Astrocyte of the cerebellum (primary cell): ENCODE measurements around the gene VSTM2L.

Source experiments
- DNase-seq: peaks from one replicate; pipeline ENCODE4 v3.0.0-alpha.2; 2011; ENCODE audit warnings: low read depth
- H3K4me3 ChIP-seq: 2 replicates; pipeline ENCODE4 v1.5.1; 2011; ENCODE audit warnings: mild to moderate bottlenecking, low read depth, low read length, moderate library complexity
- in situ Hi-C: cut with HindIII; loops from 2 replicates; pipeline ENCODE4 v1.10.0; 2017; ENCODE audit warnings: low sequenced_read_pairs
- TF ChIP-seq, protein P1 (sequence below): IDR thresholded peaks from 2 replicates; pipeline ENCODE4 v1.5.1; 2012; ENCODE audit warnings: low read length, low read depth, moderate library complexity, mild to moderate bottlenecking; ENCODE audit errors: missing control alignments

Gene VSTM2L

DNA sequence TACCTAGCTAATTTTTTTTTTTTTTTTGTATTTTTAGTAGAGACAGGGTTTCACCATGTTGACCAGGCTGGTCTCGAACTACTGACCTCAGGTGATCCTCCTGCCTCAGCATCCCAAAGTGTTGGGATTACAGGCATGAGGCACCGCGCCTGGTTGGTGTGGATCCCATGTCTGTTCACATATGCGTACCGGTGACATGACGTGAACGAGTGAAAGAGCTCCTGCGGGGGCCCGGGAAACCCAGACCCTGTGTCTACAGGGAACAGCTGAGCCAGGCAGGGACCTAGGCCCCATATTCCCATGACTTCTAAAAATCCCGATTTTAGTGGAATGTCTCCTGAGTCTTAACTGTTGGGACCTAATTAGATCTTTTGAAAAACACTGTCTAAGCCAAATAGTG, 33.1 kb downstream of the VSTM2L start:
- H3K4me3 ChIP-seq: no peak overlapping the region
- TF ChIP-seq, protein P1, sequence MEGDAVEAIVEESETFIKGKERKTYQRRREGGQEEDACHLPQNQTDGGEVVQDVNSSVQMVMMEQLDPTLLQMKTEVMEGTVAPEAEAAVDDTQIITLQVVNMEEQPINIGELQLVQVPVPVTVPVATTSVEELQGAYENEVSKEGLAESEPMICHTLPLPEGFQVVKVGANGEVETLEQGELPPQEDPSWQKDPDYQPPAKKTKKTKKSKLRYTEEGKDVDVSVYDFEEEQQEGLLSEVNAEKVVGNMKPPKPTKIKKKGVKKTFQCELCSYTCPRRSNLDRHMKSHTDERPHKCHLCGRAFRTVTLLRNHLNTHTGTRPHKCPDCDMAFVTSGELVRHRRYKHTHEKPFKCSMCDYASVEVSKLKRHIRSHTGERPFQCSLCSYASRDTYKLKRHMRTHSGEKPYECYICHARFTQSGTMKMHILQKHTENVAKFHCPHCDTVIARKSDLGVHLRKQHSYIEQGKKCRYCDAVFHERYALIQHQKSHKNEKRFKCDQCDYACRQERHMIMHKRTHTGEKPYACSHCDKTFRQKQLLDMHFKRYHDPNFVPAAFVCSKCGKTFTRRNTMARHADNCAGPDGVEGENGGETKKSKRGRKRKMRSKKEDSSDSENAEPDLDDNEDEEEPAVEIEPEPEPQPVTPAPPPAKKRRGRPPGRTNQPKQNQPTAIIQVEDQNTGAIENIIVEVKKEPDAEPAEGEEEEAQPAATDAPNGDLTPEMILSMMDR: no peak
- no peak for DNase-seq
- in situ Hi-C loops: no loop called here

DNA sequence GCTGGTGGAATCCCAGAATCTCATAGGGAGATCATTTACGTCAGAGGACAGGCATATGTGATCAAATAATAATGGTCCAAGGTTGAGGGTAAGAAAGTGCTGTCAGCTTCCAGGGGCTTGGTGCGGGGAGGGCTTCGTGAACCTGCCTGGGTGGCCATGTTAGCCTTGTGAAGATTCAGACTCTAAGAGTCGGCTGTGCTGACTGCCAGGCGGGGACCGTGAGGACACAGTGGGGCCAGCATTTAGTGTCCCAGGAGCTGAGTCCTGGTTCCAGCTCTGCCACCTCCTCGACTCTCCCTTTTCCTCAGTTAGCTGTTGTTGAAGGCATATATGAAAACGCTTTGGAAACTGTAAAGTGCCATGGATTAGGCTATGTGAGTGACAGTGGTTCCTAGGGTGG, 33.5 kb downstream of the VSTM2L start:
- no peak overlapping the region for H3K4me3 ChIP-seq
- in situ Hi-C loops: no loop called here
- TF ChIP-seq, protein P1: no peak
- no peak for DNase-seq

DNA sequence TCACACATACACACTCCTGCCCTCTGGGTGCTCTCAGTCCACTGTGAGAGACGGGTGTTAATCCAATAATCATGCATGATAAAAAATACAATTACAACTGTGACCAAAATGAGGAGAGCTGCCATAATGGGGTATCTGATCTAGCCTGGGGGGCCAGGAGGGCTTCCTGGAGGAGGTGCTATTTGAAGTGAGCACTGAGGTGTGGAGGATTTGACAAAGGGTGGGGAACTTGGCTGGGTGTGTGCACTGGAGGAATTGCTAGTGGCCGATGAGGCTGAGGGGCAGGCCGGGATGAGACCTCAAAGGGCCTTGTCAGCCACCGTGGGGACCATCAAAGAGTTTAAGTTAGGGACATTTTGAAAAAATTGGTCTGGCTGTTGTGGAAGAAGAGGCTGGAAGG, 34.8 kb downstream of the VSTM2L start:
- TF ChIP-seq, protein P1: no peak
- H3K4me3 ChIP-seq: no peak overlapping the region
- in situ Hi-C loops: no loop called here
- DNase-seq: no peak

DNA sequence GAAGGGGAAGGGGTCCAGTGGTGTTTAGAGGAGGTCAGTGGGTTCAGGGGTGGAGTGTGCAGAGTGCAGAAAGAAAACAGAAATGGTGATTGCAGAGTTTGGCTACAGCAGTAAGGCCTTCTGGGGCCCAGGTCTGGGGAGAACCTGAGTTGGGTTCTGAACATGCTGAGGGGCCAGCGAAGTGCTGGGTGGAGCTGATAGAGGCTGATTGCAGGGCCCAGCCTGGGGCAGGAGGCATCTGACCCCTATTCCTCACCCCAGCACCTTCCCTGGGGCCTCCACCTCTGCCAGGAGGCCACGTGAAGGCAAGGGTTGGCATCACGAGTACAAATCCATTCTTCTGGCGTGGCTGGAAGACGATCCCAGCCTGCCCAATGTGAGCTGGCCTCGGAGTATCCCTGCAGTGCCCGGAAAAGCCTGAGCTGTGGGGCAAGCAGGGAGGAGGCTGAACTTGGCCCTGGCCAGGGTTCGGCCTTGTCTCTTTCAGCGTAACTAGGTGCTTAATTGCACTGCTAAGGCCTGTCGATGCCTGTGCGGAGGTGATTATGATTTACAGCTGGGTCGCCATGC, 35.3 kb downstream of the VSTM2L start:
- DNase-seq: no peak
- no peak overlapping the region for H3K4me3 ChIP-seq
- TF ChIP-seq, protein P1: no peak
- in situ Hi-C loops: no loop called here

DNA sequence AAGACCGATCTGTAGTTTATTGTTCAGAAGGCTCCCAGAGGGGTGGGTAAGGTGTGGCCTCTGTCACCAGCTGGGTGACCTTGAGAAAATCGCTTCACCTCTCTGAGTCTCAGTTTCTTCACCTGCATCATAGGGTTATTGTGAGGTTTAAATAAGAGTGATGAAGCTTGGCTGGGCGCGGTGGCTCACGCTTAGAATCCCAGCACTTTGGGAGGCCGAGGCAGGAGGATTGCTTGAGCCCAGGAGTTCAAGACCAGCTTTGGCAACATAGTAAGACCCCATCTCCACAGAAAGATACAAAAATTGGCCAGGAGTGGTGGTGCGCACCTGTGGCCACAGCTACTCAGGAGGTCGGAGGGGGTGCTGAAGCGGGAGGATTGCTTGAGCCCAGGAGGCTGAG, 36.0 kb downstream of the VSTM2L start:
- in situ Hi-C loops: no loop called here
- DNase-seq: no peak
- TF ChIP-seq, protein P1: no peak
- H3K4me3 ChIP-seq: no peak overlapping the region

DNA sequence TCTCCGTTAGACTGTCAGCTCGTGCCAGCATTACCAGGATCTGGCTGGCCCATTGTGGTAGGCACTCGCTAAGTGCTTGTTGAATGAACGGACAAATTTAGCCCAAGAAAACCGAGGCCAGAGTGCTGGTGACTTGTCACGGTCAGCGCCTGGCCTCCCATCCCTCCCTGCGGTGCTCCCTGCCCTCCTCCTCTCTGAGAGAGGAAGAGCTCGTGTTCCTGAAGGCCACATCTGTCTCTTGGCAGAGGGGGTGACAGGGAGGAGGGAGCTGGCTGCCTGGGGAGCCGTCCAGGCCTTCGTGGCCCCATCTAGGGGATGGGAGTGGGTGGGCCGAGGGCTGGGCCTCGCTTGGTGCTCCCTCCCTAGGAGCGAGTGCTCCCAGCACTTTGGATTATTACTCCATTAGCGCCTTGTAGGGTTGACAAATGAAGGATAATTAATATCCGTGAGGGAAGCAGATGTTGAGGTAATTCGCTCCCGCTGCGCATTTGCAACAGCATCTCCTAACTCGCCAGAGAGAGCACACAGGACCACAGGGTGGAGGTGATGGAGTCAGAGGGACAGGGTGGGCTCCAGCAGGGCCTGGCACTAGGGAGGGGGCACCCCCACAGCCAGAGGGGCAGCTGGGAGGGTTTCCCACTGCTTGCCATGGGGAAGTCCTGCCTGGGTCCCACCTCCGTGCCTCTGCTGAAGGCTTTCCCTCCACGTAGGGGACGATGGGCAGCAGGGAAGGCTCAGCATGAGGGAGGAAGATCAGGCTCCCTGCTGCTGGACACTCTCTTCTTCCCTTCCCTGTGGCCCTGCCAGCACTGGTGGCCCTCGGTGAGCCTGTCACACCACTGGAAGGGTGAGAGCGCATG, 37.0 kb downstream of the VSTM2L start:
- in situ Hi-C loops: no loop called here
- DNase-seq: no peak
- TF ChIP-seq, protein P1: no peak
- H3K4me3 ChIP-seq: no peak overlapping the region
